Measurements from ENCODE around the gene IL3.

The IL3 gene

DNA sequence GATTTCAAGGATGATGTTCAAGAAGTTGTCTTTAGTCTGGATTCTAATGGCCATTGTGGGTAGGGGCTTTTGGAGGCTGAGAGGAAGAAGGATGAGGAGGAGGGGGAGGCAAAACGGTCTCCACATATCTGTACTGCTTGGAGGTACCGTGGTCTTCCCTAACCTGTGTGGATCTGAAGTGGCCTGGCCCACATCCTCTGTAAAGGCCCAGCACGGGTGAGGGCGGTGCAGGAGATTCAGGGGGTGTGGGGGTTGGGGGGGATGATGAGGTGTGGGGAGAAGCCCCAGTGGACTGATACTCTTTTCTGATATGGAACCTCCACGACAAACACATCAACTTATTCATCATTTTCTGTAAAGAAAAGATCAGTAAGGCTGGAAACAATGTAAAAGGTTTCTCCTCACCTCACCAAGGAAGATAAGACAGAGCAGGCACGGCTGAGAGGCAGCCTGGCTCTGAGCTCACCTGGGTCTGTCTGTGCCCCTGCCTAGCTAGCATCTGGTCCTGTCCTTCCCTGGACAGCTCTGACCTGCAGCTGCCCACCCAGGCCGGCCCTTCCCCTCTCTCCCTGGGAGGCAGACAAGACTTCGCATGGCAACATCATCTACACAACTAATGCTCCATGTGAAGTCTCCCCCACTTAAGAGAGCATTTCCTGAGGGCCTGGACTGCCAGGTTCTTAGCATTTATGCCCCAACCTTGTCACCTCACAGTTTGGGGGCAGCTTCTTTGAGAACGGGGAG lies 5.6 kb upstream of the IL3 start:
- TF ChIP-seq REST (IDR thresholded peaks at IDR 0.05; ENCODE audit: low read depth) (no peak), ZBTB7A (IDR thresholded peaks at IDR 0.05; ENCODE audit: low read depth) (no peak), TAF1 (IDR thresholded peaks at IDR 0.05; ENCODE audit: low read depth) (no peak), EP300 (IDR thresholded peaks at IDR 0.05; ENCODE audit: borderline replicate concordance) (no peak), CEBPB (IDR thresholded peaks at IDR 0.05) (no peak)
- TF ChIP-seq, protein P1, sequence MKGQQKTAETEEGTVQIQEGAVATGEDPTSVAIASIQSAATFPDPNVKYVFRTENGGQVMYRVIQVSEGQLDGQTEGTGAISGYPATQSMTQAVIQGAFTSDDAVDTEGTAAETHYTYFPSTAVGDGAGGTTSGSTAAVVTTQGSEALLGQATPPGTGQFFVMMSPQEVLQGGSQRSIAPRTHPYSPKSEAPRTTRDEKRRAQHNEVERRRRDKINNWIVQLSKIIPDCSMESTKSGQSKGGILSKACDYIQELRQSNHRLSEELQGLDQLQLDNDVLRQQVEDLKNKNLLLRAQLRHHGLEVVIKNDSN (IDR thresholded peaks at IDR 0.05): no peak

GRCh38 chr5:132055441-132055807 lies 5.0 kb upstream of the IL3 start:
- TF ChIP-seq REST (IDR thresholded peaks at IDR 0.05; ENCODE audit: low read depth): no peak
- TF ChIP-seq TCF12 (IDR thresholded peaks at IDR 0.05; ENCODE audit: low read depth): no peak
- no peak for TF ChIP-seq ZBTB7A (IDR thresholded peaks at IDR 0.05; ENCODE audit: low read depth)

DNA sequence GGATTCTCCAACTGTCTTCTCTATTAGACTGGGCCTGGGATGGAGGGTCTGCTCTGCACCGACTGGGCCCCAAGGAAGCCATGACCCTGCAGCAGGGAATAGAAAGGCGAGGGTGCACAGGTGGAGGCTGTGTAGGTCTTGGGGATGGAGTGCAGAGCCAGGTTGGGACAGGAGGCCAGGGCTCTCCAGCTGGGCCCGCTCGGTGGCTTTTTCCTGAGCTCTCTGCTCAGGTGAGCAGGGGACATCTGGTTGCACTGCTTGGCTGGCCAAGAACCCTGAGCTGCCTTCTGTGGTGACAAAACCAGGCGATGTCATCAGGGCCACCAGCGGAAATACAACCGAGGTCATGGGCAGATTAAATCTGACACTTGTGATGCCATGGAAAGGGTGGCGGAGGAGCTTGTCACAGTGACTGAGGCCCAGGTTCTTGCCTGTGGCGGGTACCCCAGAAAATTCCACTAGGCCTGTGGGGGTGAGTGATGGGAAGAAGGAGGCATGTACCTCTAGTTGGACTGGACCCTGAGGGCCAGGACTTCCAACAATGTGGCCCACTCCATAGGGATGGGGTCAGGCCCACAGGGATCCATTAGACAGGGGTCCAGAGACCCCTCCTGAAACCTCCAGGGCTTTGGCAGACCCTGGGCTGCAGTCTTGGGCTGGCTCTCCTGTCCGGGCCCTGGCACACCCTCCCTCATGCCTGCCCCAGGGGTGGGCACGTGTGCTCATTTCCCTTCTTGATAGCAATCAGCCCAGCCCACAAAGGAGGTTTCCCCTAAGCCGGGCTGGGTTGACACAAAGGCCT lies 4.4 kb upstream of the IL3 start:
- TF ChIP-seq NFIC (IDR thresholded peaks at IDR 0.05): no peak

DNA sequence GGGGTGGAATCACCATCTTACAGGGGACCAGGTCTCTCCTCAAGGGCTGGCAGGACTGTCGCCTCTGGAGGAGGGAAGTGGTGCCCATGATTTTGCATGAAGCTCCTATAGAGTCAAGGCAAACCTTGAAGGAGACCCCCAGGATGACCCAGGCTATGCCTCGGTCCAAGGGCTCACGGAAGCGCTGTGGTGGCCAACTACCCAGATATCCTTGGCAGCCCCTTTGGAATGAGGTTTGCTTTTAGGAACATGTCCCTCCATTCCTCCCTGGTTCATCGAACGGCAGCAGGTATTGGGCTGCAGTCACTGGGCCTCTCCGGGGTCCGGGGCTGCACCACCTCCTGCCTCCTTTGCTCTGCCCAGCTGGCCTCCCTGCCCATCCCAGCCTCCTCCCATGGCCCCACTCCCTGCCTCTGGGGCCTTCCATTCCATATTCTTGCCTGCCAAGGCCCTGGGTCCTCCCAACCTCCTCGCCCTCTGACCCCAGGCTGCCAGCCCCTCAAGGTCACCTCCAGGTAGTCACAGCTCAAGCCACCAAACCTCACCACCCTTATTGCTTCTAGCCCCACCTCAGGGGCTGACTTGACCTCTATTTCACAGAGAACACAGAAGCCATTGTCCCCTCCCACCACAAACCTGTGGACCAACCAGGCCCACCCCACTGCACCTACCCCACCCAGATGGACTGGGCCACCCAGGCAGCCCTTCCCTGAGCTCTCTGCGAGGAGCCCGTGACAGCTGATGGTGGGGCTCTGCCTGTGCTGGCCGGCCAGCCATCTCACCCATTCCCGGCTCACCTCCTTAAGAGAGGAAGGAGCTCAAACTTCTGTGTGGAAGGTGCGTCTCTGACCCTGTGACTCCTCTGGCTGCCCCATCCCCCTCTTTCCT lies 3.6 kb upstream of the IL3 start:
- TF ChIP-seq, protein P1 (IDR thresholded peaks at IDR 0.05): no peak
- no peak for TF ChIP-seq REST (IDR thresholded peaks at IDR 0.05; ENCODE audit: low read depth)
- TF ChIP-seq RAD21 (IDR thresholded peaks at IDR 0.05; ENCODE audit: low read depth): no peak
- TF ChIP-seq EGR1 (IDR thresholded peaks at IDR 0.05): no peak
- TF ChIP-seq CREB1 (IDR thresholded peaks at IDR 0.05; ENCODE audit: low read depth): no peak
- TF ChIP-seq CEBPB (IDR thresholded peaks at IDR 0.05): no peak
- no peak for TF ChIP-seq NFIC (IDR thresholded peaks at IDR 0.05)
- TF ChIP-seq EP300 (IDR thresholded peaks at IDR 0.05; ENCODE audit: borderline replicate concordance): no peak
- TF ChIP-seq TAF1 (IDR thresholded peaks at IDR 0.05; ENCODE audit: low read depth): no peak
- no peak for TF ChIP-seq TCF12 (IDR thresholded peaks at IDR 0.05; ENCODE audit: low read depth)
- no peak for TF ChIP-seq ZBTB7A (IDR thresholded peaks at IDR 0.05; ENCODE audit: low read depth)
- no peak for TF ChIP-seq TEAD4 (IDR thresholded peaks at IDR 0.05)
- no peak for TF ChIP-seq FOXM1 (IDR thresholded peaks at IDR 0.05; ENCODE audit: borderline replicate concordance, low read depth)
- no peak for TF ChIP-seq MAX (IDR thresholded peaks at IDR 0.05)
- TF ChIP-seq YY1 (IDR thresholded peaks at IDR 0.05; ENCODE audit: low read depth): no peak

Data from Ishikawa (cell line).